ENCODE measurements around the gene OFD1.

DNA sequence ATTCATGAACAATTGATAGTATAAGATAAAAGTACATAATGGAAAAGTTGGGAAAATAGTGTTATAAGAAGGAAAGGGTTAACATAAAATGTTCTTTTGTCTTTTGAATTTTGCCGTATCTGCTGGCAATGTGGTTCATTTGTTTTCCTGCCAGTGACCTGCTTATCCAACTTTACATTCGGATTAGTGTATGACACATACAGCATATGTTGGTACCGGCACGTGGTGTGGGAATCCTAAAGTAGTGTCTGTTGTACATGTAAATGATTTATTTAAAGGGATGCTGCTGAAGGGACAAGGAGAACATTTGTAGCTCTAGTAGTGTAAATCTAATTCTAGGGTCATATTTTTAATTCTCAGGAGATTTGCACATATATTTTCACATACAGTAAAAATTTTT lies 34.2 kb upstream of the OFD1 start:
- TF ChIP-seq POLR2A (IDR thresholded peaks at IDR 0.05) (no peak), POLR2AphosphoS5 (IDR thresholded peaks at IDR 0.05) (no peak)
- TF ChIP-seq, protein P1, sequence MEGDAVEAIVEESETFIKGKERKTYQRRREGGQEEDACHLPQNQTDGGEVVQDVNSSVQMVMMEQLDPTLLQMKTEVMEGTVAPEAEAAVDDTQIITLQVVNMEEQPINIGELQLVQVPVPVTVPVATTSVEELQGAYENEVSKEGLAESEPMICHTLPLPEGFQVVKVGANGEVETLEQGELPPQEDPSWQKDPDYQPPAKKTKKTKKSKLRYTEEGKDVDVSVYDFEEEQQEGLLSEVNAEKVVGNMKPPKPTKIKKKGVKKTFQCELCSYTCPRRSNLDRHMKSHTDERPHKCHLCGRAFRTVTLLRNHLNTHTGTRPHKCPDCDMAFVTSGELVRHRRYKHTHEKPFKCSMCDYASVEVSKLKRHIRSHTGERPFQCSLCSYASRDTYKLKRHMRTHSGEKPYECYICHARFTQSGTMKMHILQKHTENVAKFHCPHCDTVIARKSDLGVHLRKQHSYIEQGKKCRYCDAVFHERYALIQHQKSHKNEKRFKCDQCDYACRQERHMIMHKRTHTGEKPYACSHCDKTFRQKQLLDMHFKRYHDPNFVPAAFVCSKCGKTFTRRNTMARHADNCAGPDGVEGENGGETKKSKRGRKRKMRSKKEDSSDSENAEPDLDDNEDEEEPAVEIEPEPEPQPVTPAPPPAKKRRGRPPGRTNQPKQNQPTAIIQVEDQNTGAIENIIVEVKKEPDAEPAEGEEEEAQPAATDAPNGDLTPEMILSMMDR (IDR thresholded peaks at IDR 0.05) = no peak

All from prostate gland (tissue), 2 donors.